GM12878 (cell line): Measurements from ENCODE around the gene CCDC138.

Experiments used
- BCL3 ChIP-seq: IDR thresholded peaks from 2 replicates; pipeline ENCODE4 v1.6.1; 2011; ENCODE audit warnings: borderline replicate concordance, low read depth, mild to moderate bottlenecking, moderate library complexity, low read length; ENCODE audit not compliant: insufficient read depth, poor library complexity, severe bottlenecking
- CBFB ChIP-seq: IDR thresholded peaks from 2 replicates; pipeline ENCODE4 v1.6.1; 2016; ENCODE audit warnings: antibody characterized with exemption, low read depth
- EP300 ChIP-seq, 2 experiments: fragments of 150-350 bp in 1 of 2; IDR thresholded peaks; 2 replicates each; pipeline ENCODE4 v1.6.1; 2011 to 2012; ENCODE audit warnings: low read depth in 2 of 2, low read length in 2 of 2, borderline replicate concordance in 1 of 2, improper control_type of control experiment in 1 of 2, inconsistent platforms in 1 of 2; ENCODE audit not compliant: control insufficient read depth in 1 of 2
- HDAC2 ChIP-seq: fragments of 200-600 bp; sonication (generic); IDR thresholded peaks from 2 replicates; pipeline ENCODE4 v1.6.1; 2017
- HDGF ChIP-seq: fragments of 450-650 bp; IDR thresholded peaks from 2 replicates; pipeline ENCODE4 v1.6.1; 2016; ENCODE audit warnings: antibody characterized with exemption
- MLLT1 ChIP-seq: fragments of 450-650 bp; IDR thresholded peaks from 2 replicates; pipeline ENCODE4 v1.6.1; 2016; ENCODE audit warnings: mild to moderate bottlenecking
- MYC ChIP-seq: IDR thresholded peaks from 2 replicates; pipeline ENCODE4 v1.6.1; 2011; ENCODE audit warnings: mild to moderate bottlenecking, low read length, moderate library complexity, inconsistent platforms; ENCODE audit not compliant: insufficient read depth, insufficient replicate concordance, insufficient read length, severe bottlenecking
- NRF1 ChIP-seq: conservative IDR thresholded peaks from 2 replicates; pipeline ENCODE4 v1.6.1; 2011; ENCODE audit warnings: mild to moderate bottlenecking, low read depth, low read length, improper control_type of control experiment
- PAX8 ChIP-seq: fragments of 450-650 bp; IDR thresholded peaks from 2 replicates; pipeline ENCODE4 v1.6.1; 2017; ENCODE audit warnings: mild to moderate bottlenecking, moderate library complexity
- POLR2AphosphoS5 ChIP-seq: IDR thresholded peaks from 2 replicates; pipeline ENCODE4 v1.6.1; 2011; ENCODE audit warnings: mild to moderate bottlenecking, low read length, inconsistent platforms
- RFX5 ChIP-seq: IDR thresholded peaks from 2 replicates; pipeline ENCODE4 v1.6.1; 2011; ENCODE audit warnings: low read depth, low read length, improper control_type of control experiment
- TARDBP ChIP-seq: IDR thresholded peaks from 2 replicates; pipeline ENCODE4 v1.6.1; 2016; ENCODE audit warnings: borderline replicate concordance
- YY1 ChIP-seq: IDR thresholded peaks from 2 replicates; pipeline ENCODE4 v1.6.1; 2011; ENCODE audit warnings: low read depth, mild to moderate bottlenecking, low read length
- TF ChIP-seq, protein P1 (sequence below), 3 experiments: IDR thresholded peaks in 2 of 3; conservative IDR thresholded peaks in 1 of 3; 2 replicates each; pipeline ENCODE4 v1.5.1; 2011; ENCODE audit warnings: low read depth in 3 of 3, low read length in 3 of 3, mild to moderate bottlenecking in 3 of 3, control low read depth in 2 of 3, moderate library complexity in 2 of 3, inconsistent platforms in 1 of 3, mixed read lengths in 1 of 3; ENCODE audit not compliant: control insufficient read depth in 2 of 3, insufficient read depth in 1 of 3; ENCODE audit errors: extremely low read depth in 1 of 3

- no peak for TF ChIP-seq HDAC2
- no peak for TF ChIP-seq YY1
- no peak for TF ChIP-seq NRF1
- TF ChIP-seq POLR2AphosphoS5 = no peak
- no peak for TF ChIP-seq BCL3
- TF ChIP-seq, protein P1, sequence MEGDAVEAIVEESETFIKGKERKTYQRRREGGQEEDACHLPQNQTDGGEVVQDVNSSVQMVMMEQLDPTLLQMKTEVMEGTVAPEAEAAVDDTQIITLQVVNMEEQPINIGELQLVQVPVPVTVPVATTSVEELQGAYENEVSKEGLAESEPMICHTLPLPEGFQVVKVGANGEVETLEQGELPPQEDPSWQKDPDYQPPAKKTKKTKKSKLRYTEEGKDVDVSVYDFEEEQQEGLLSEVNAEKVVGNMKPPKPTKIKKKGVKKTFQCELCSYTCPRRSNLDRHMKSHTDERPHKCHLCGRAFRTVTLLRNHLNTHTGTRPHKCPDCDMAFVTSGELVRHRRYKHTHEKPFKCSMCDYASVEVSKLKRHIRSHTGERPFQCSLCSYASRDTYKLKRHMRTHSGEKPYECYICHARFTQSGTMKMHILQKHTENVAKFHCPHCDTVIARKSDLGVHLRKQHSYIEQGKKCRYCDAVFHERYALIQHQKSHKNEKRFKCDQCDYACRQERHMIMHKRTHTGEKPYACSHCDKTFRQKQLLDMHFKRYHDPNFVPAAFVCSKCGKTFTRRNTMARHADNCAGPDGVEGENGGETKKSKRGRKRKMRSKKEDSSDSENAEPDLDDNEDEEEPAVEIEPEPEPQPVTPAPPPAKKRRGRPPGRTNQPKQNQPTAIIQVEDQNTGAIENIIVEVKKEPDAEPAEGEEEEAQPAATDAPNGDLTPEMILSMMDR (IDR thresholded peaks at IDR 0.05 in 2 of 3, conservative IDR thresholded peaks at IDR 0.05 in 1 of 3; ENCODE audit: control insufficient read depth in 2 of 3, extremely low read depth in 1 of 3, insufficient read depth in 1 of 3, low read depth in 3 of 3, low read length in 3 of 3) = no peak
- no peak for TF ChIP-seq MLLT1
- TF ChIP-seq CBFB = no peak
- TF ChIP-seq HDGF = no peak
- no peak for TF ChIP-seq MYC
- TF ChIP-seq RFX5 = no peak
- TF ChIP-seq PAX8 = no peak
- no peak for TF ChIP-seq EP300 (IDR thresholded peaks at IDR 0.05; ENCODE audit: borderline replicate concordance in 1 of 2, control insufficient read depth in 1 of 2, low read depth in 2 of 2, low read length in 2 of 2)
- TF ChIP-seq TARDBP = no peak
Observed at GRCh38 chr2:108877506-108877905, 90.9 kb downstream of the CCDC138 start.
